Measurements from ENCODE around the gene SH3GLB1. TPM values are rescaled to one million over a fixed set of nuclear protein-coding genes. Genes with fewer than 3 reads are reported as not detected.

Gene SH3GLB1
- total and polyA plus RNA-seq, 2 of the 8 experiments (the other 6 are each of a cell fraction or from before 2014, with no cell fraction given): 7.7 to 43.1 TPM

DNA sequence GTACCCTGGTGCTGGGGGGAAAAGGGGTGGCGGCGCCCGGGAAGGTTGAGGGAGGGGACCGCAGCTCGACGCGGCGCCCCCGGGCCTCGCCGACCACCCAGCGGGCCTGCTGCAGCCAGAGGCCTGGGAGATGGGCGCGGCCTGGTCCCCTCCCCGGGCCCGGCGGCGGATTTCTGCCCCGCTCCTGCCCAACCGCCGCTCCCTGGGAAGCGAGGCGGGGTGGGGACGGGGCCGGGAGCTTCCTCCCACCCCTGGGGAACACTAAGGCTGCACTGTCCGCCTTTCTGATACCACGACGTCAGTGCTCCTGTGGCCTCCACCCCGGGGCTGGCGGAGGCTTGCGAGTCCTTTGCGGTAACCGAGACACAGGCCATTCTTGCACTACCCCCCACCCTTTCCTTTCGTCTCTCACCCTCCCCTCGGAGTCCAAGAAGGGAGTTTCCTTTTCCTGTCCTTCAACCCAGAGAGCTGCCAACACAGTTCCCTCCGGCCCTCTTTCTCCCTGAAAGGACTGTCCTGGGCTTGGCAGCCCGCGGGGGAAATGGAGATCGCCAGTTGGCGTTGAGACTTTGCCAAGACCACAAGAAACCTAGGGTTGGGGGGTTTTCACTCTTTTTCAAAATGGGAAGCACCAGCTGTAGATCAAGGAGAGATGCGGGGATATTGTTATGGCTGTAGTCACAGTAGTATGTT lies 742 bp downstream of the SH3GLB1 start (continued):
- TF ChIP-seq RAD21 (IDR thresholded peaks at IDR 0.05 in 1 of 2, conservative IDR thresholded peaks at IDR 0.05 in 1 of 2; ENCODE audit: low read depth in 2 of 2, low read length in 2 of 2) (no peak), CHD2 (IDR thresholded peaks at IDR 0.05; ENCODE audit: low read length) (no peak), PHF8 (conservative IDR thresholded peaks at IDR 0.05; ENCODE audit: low read depth, low read length) (peak; percentile 53; the same call in 1 of the 2 replicates), CREB1 (IDR thresholded peaks at IDR 0.05) (no peak)
- TF ChIP-seq, protein P1, sequence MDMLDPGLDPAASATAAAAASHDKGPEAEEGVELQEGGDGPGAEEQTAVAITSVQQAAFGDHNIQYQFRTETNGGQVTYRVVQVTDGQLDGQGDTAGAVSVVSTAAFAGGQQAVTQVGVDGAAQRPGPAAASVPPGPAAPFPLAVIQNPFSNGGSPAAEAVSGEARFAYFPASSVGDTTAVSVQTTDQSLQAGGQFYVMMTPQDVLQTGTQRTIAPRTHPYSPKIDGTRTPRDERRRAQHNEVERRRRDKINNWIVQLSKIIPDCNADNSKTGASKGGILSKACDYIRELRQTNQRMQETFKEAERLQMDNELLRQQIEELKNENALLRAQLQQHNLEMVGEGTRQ (IDR thresholded peaks at IDR 0.05; ENCODE audit: low read length): no peak
